Chondrocyte (in vitro differentiated cells): Measurements from ENCODE around the gene ANKRD24. TPM values are rescaled to one million over a fixed set of nuclear protein-coding genes. Genes with fewer than 3 reads are reported as not detected.
A peak's percentile ranks its signal among the peaks of the same experiment; 100 is the strongest.
"Not testable (repeated sequence)": the region's sequence is repeated elsewhere in the genome, so short reads cannot be mapped to it uniquely, and the experiment has no call there.

Experiments used
- DNase-seq: peaks from one replicate; pipeline ENCODE4 v3.0.0; 2021; ENCODE audit warnings: mixed read lengths, low spot score
- H3K27ac Mint-ChIP-seq: one replicate; pipeline ENCODE4 v1.8.0; 2021; ENCODE audit warnings: mild to moderate bottlenecking, moderate library complexity, mixed read lengths; ENCODE audit not compliant: unreplicated experiment
- H3K27me3 Mint-ChIP-seq: 2 replicates; pipeline ENCODE4 v1.8.0; 2021; ENCODE audit warnings: low read depth, mixed read lengths
- H3K36me3 Mint-ChIP-seq: 2 replicates; pipeline ENCODE4 v1.8.0; 2021; ENCODE audit warnings: low read depth, mixed read lengths
- H3K4me1 Mint-ChIP-seq: 2 replicates; pipeline ENCODE4 v1.8.0; 2021; ENCODE audit warnings: low read depth, mild to moderate bottlenecking, mixed read lengths
- H3K4me3 Mint-ChIP-seq: one replicate; pipeline ENCODE4 v1.8.0; 2021; ENCODE audit warnings: mild to moderate bottlenecking, moderate library complexity, mixed read lengths; ENCODE audit not compliant: unreplicated experiment
- H3K9me3 Mint-ChIP-seq: 2 replicates; pipeline ENCODE4 v1.8.0; 2021; ENCODE audit warnings: low read depth, mixed read lengths
- CTCF ChIP-seq: fragments of 200-600 bp; sonication (generic); IDR thresholded peaks from 2 replicates; pipeline ENCODE4 v1.5.0; 2021; ENCODE audit warnings: antibody characterized with exemption, mild to moderate bottlenecking, moderate library complexity
- total RNA-seq: library from RNA; stranded (reverse); gene quantifications from 3 replicates; pipeline ENCODE4 v1.2.1, GENCODE V29; 2021

ANKRD24 gene
- total RNA-seq, 1 donor from 2014 or later: 0.47 TPM

GRCh38 chr19:4139614-4140236 is 42.8 kb upstream of the ANKRD24 start:
- no peaks in the 10 kb centered on the region for H3K9me3 Mint-ChIP-seq
- no peaks in the 10 kb centered on the region for H3K36me3 Mint-ChIP-seq
- H3K4me3 Mint-ChIP-seq: no peak overlapping the region
- peaks cover 9% of the 10 kb centered on the region for H3K4me1 Mint-ChIP-seq
- no peak for DNase-seq
- H3K27ac Mint-ChIP-seq: no peak overlapping the region
- peaks cover 2% of the 10 kb centered on the region for H3K27me3 Mint-ChIP-seq
- peak; percentile 75 for TF ChIP-seq CTCF

GRCh38 chr19:4140237-4140711 is 42.2 kb upstream of the ANKRD24 start:
- peaks cover 10% of the 10 kb centered on the region for H3K4me1 Mint-ChIP-seq
- H3K36me3 Mint-ChIP-seq: no peaks in the 10 kb centered on the region
- H3K4me3 Mint-ChIP-seq: no peak overlapping the region
- peaks cover 2% of the 10 kb centered on the region for H3K27me3 Mint-ChIP-seq
- no peaks in the 10 kb centered on the region for H3K9me3 Mint-ChIP-seq
- DNase-seq: no peak
- TF ChIP-seq CTCF: peak; percentile 73
- peak overlapping the region; percentile 32 for H3K27ac Mint-ChIP-seq

GRCh38 chr19:4142916-4143315 is 39.6 kb upstream of the ANKRD24 start:
- H3K4me3 Mint-ChIP-seq, H3K9me3 Mint-ChIP-seq, DNase-seq, H3K36me3 Mint-ChIP-seq, H3K27me3 Mint-ChIP-seq, H3K27ac Mint-ChIP-seq: not testable (repeated sequence)
- H3K4me1 Mint-ChIP-seq: peaks cover 13% of the 10 kb centered on the region

- Mint-ChIP-seq H3K27ac (no peak overlapping the region), H3K9me3 (no peaks in the 10 kb centered on the region)
Measured at GRCh38 chr19:4144666-4145249, 37.7 kb upstream of the ANKRD24 start.

GRCh38 chr19:4149518-4150288 is 32.8 kb upstream of the ANKRD24 start:
- Mint-ChIP-seq H3K4me1 (peaks cover 10% of the 10 kb centered on the region), H3K36me3 (no peaks in the 10 kb centered on the region), H3K27me3 (peaks cover 24% of the 10 kb centered on the region), H3K9me3 (no peaks in the 10 kb centered on the region), H3K27ac (no peak overlapping the region), H3K4me3 (no peak overlapping the region)
- no peak for DNase-seq
- TF ChIP-seq CTCF: no peak

More at GRCh38 chr19:4144666-4145249, 37.7 kb upstream of the ANKRD24 start:
- TF ChIP-seq CTCF: no peak
- no peak for DNase-seq
- Mint-ChIP-seq H3K4me3 (no peak overlapping the region), H3K27me3 (peaks cover 9% of the 10 kb centered on the region), H3K36me3 (no peaks in the 10 kb centered on the region), H3K4me1 (peaks cover 17% of the 10 kb centered on the region)
